Ureter (tissue), 1 donor: ENCODE measurements around the gene MIB2. TPM values are rescaled to one million over a fixed set of nuclear protein-coding genes. Genes with fewer than 3 reads are reported as not detected.
"Not testable (repeated sequence)": the region's sequence is repeated elsewhere in the genome, so short reads cannot be mapped to it uniquely, and the experiment has no call there.

Experiments used
- DNase-seq: peaks from one replicate; pipeline ENCODE4 v3.0.0-alpha.2; 2020; ENCODE audit warnings: low spot score
- total RNA-seq: library from RNA; stranded (reverse); gene quantifications from one replicate; pipeline ENCODE4 v1.2.4, GENCODE V29; 2023
- donor health status: DM: yes; HTN: yes; CAD: no.

Gene MIB2
- total RNA-seq, 1 donor from 2014 or later: 64.5 TPM

DNA sequence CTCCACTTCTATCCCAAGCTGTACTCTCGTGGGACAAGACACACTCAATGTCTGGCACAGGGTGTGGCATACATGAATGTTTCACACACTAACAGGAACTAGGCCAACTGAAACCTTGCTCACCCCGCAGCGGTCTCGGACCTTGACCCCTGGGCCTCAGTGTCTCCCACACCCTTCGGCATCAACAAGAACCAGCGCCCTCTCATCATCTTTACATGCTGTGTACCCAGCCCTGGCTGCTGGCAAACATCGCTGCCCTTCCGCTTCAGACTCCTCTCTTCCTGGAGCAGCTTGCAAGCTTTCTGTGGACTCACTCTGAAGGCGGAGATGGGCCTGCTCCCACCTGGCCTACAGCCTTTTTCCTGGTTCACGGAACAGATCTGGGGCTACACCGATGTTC lies 33.0 kb downstream of the MIB2 start:
- DNase-seq: not testable (repeated sequence)

- DNase-seq: peak; percentile 93
These were observed 43.6 kb downstream of the MIB2 start, which contains the start of gene CDK11B for GRCh38 chr1:1658583-1659549. Gene CDK11B, minus strand, starts transcription at chr1:1659004. Its CDS starts 1,519 bp downstream, at chr1:1657485.

DNA sequence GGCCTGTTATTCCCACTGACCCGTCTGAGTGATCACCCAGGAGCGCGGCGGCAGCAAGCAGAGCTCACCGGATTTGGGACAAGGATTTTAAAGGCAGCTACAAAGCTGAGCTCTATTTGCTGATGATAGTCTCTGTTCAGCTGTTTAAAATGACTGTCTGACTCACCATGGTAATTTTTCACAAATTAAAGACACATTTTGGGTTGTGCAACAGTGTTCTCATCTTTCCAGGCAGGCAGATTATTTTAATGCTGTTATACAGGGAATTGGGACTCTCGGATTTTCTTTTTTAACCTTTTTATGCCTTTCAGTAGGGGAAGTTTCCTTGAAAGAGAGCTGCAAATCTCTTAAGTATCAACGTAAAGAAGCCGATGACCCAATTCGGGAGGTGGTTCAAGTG lies 47.1 kb downstream of the MIB2 start:
- DNase-seq: not testable (repeated sequence)

DNA sequence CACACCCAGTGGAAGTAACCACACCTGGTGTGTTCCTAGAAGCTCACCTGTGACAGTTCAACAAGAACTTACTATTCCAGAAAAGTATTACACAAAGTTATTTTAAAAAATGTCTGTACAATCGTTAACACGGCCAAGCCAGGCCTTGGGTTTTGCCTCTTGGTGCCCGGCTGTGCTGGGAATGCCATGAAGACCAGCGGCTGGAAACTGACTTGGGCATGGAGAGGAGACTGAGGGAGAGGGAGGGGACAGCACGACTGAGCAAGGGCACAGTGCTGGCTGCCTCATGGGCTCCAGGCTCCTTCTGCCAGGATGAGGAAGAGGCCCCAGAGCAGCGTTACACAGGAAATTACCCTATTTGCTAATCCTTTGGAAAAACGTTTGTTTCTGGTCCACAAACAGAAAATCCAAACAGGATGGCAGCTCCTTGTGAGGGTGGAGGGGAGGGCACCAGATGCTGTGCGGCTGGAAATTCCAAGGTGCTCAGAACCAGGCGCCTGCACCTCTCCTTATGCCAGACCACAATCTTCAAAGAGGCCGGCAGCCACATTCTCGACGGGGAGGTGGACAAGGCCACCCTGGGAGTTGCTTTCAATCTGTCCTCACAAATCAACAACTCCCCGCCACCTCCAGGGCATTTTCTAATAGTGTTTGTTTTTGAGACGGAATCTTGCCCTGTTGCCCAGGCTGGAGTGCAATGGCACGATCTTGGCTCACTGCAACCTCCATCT lies 47.7 kb downstream of the MIB2 start:
- not testable (repeated sequence) for DNase-seq

DNA sequence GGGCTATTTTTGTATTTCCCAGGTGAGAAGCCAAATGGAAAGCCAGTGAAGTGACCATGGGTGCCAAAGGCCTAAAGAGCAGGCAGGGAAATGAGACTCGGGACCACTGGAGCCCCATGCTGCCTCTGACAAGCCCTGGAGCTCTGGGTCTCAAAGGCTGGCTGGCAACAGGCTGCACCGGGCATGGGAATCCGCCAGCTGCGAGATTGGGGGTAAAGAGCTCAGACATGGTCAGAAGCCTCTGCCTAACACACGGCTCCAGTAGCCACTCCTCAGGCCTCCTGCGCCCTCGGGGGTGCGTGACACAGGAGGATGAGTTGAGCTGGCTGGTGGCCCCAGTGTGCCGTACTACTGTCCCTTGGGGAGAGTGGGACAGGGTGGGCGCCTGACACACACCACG lies 49.0 kb downstream of the MIB2 start:
- DNase-seq: not testable (repeated sequence)

- no peak for DNase-seq
These were observed 49.9 kb downstream of the MIB2 start for GRCh38 chr1:1664941-1665814.

- DNase-seq: no peak
These were observed 50.5 kb downstream of the MIB2 start for GRCh38 chr1:1665815-1666251.

- no peak for DNase-seq
These were observed 51.2 kb downstream of the MIB2 start for GRCh38 chr1:1666526-1666925.

- no peak for DNase-seq
These were observed 54.5 kb downstream of the MIB2 start for GRCh38 chr1:1669468-1670440.

GRCh38 chr1:1670866-1671265 lies 55.6 kb downstream of the MIB2 start:
- no peak for DNase-seq

GRCh38 chr1:1671365-1672119 lies 56.2 kb downstream of the MIB2 start:
- DNase-seq: no peak

- no peak for DNase-seq
These were observed 57.1 kb downstream of the MIB2 start for GRCh38 chr1:1672181-1672965.

DNA sequence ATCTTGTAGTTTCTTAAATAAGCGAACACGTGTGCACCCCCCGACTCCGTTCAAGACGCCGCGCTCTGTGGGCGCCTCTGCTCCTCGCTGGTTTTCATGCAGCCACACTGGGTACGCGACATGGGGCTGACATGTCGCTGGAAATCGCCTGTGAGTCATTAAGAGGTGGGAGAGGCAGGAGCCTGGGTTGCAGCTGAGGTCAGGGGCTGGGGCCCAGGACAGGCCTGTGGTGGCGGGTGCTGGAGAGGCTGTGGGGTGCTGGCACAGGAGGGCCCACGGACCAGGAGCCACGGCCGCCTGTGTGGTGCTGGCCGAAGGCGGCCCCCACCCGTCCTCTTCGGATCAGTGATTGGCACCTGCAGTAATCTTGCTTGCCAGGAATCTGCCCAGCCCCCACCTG lies 59.5 kb downstream of the MIB2 start:
- DNase-seq: not testable (repeated sequence)

GRCh38 chr1:1675218-1675617 lies 59.9 kb downstream of the MIB2 start:
- not testable (repeated sequence) for DNase-seq

DNA sequence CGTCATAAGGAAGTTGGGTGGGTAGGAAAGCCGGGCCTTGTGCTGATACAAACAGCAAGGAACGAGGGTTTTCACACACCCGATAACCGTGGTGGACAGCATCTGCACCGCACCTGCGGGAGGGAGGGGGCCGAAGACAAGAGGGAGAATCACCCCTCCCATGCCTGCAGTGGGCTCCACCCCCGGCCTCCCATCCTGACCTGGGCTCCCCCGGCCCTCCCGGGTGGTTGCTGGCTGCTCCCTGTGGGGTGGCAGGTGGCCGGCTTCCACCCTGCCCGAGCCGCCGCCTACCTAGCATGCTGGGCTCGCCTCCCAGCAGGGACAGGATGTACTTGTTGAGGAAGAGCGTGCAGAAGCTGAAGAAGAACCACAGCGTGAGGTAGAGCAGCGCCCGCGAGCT lies 60.8 kb downstream of the MIB2 start:
- not testable (repeated sequence) for DNase-seq

DNA sequence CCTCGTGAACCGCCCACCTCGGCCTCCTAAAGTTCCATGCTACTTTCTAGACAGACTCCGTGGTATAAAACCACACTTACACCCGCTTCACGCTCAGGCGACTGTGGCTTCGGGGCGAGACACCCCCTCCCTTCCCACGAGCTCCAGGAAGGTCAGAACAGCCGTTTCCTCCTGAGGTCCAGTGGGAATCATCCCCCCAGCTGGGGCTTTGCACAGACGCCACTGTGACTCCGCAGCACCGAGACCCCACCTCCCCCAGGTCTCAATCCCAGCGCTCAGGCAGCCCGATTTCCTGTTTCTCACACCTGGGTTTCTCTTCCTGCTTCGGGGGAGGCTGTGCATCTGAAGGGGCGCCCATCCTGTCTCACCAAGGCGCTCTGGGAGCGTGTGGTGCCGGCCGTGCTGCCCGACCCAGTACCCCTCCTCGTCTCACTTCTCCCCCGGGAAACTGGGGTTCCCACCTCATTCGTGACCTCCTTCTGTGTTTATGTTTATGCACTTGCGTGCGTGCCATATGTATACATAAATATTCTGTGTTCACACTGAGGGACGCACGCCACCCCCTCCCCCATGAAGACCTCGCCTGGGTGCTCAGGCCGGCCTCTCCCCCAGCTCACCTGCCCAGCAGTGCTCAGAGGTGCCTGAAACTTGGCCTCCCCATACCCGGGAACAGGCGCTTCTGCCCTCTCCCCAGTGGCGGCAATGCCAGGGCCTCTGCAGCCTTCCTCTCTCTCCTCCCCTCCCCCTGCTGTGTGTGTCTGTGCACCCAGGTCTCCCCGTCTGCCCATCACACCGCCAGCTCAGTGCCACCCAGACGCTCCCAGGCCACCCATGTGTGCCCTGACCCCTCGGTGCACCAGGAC lies 62.6 kb downstream of the MIB2 start:
- DNase-seq: no peak

DNA sequence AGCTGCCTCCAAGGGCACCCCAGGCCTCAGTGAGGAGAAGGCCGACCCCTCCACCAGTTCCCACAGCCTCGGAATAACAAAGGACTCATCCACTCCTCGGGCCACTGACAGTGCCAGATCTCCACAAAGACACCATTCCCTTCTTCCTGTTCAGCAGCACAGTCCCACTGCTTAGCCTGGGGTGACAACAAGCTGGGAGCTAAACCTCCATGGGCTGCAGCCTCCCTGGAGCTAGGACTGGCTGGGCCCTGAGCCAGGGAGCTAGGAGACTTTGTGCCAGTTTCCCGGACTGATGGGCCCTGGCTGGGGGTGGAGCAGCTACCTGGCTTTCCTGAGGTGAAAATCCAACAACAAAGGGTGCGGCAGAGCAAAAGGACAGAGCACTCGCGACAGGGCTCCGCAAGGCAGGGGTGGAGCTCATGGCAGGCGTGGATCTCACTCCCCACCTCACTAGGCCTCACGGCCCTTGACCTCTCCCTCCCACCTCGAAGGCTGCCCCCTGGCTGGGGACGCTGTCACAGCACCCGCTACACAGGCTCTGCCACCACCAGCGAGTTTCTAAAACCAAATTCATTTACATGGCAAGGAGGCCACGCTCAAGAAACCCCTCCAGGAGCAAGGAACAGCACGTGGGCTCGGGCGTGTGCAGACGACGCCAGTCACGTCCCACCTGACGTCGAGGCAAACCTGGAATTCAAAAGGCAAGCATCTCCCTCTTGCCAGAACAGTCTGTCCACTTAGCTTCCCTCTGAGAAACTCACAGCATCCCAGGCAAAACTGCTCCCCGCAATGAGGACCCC lies 63.5 kb downstream of the MIB2 start:
- peak; percentile 38 for DNase-seq
